GM12878 (cell line): ENCODE data around the gene UTF1. TPM values are rescaled to one million over a fixed set of nuclear protein-coding genes. Genes with fewer than 3 reads are reported as not detected.

Experiments used
- ATAC-seq: fragments of 200-7000 bp; cut with Tn5 transposase; 3 replicates; pipeline ENCODE4 v1.9.1; 2020; ENCODE audit warnings: mild to moderate bottlenecking, moderate library complexity
- BruUV-seq: library from RNA; stranded (reverse); fragments of 400-500 nt; replicated peaks from 2 replicates; lab custom pipeline; 2021; lab: Mats Ljungman, UMichigan
- CTCF ChIA-PET: fragments of 300-600 bp; sonication (Branson Sonifier 250); formaldehyde crosslinking; extraction: SDS; loops from one replicate; lab custom pipeline; 2021; ENCODE audit warnings: inconsistent platforms; lab: Yijun Ruan, JAX
- POLR2A ChIA-PET: fragments of 350-600 bp; formaldehyde crosslinking; extraction: SDS; loops from one replicate; lab custom pipeline; 2021; ENCODE audit warnings: inconsistent platforms; lab: Charles Lee
- RAD21 ChIA-PET: fragments of 300-600 bp; sonication (Branson Sonifier 250); formaldehyde crosslinking; loops from one replicate; lab custom pipeline; 2023; ENCODE audit warnings: antibody characterized with exemption; ENCODE audit not compliant: unreplicated experiment; lab: Charles Lee
- SMC1A ChIA-PET: fragments of 300-600 bp; sonication (Branson Sonifier 250); formaldehyde crosslinking; loops from one replicate; lab custom pipeline; 2023; ENCODE audit not compliant: unreplicated experiment, uncharacterized antibody; lab: Charles Lee
- DNase-seq: peaks from one replicate; pipeline ENCODE4 v3.0.0-alpha.2; 2011; ENCODE audit warnings: low read depth, low spot score
- FAIRE-seq: peaks from 3 replicates; lab custom pipeline; 2011; peaks lifted over from hg19 to GRCh38; lab: Jason Lieb, UNC
- H2AFZ ChIP-seq: 2 replicates; pipeline ENCODE4 v1.6.0; 2011; ENCODE audit warnings: low read depth, low read length, control low read depth; ENCODE audit not compliant: control insufficient read depth
- H3K27ac ChIP-seq: 2 replicates; pipeline ENCODE4 v1.5.1; 2011; ENCODE audit warnings: control low read depth; ENCODE audit not compliant: control insufficient read depth, insufficient read depth
- H3K27me3 ChIP-seq, 2 experiments: replicated peaks in 1 of 2; 2 replicates each; pipeline versions ENCODE4 v1.6.0 to v1.6.1; 2011; ENCODE audit warnings: low read length in 1 of 2; ENCODE audit not compliant: control insufficient read depth in 2 of 2, insufficient read depth in 2 of 2
- H3K36me3 ChIP-seq, 2 experiments: 2 replicates each; pipeline ENCODE4 v1.5.1; 2011; ENCODE audit warnings: low read length in 1 of 2; ENCODE audit not compliant: control insufficient read depth in 2 of 2, insufficient read depth in 2 of 2
- H3K4me1 ChIP-seq: 2 replicates; pipeline ENCODE4 v1.6.1; 2011; ENCODE audit warnings: mild to moderate bottlenecking, low read length, moderate library complexity, mixed read lengths; ENCODE audit not compliant: control insufficient read depth, insufficient read depth
- H3K4me2 ChIP-seq: 2 replicates; pipeline ENCODE4 v1.6.0; 2011; ENCODE audit warnings: control low read depth; ENCODE audit not compliant: control insufficient read depth, insufficient read depth
- H3K4me3 ChIP-seq: fragments of 200-600 bp; sonication (generic); 2 replicates; pipeline ENCODE4 v1.5.1; 2016
- H3K79me2 ChIP-seq: 2 replicates; pipeline ENCODE4 v1.6.0; 2011; ENCODE audit warnings: low read length; ENCODE audit not compliant: control insufficient read depth, insufficient read depth
- H3K9ac ChIP-seq: 2 replicates; pipeline ENCODE4 v1.8.0; 2011; ENCODE audit warnings: low read length, control low read depth, mixed read lengths; ENCODE audit not compliant: control insufficient read depth, insufficient read depth
- H3K9me3 ChIP-seq: replicated peaks from 3 replicates; pipeline ENCODE4 v1.5.1; 2011; ENCODE audit warnings: mild to moderate bottlenecking, low read length; ENCODE audit not compliant: control insufficient read depth, insufficient read depth
- H4K20me1 ChIP-seq: 2 replicates; pipeline ENCODE4 v1.6.0; 2011; ENCODE audit not compliant: control insufficient read depth, insufficient read depth
- BCL11A ChIP-seq: IDR thresholded peaks from 2 replicates; pipeline ENCODE4 v1.6.1; 2011; ENCODE audit warnings: low read depth, low read length
- CHD2 ChIP-seq: IDR thresholded peaks from 2 replicates; pipeline ENCODE4 v1.6.1; 2011; ENCODE audit warnings: low read depth, low read length, improper control_type of control experiment, borderline replicate concordance
- CHD4 ChIP-seq: fragments of 200-600 bp; sonication (generic); IDR thresholded peaks from 2 replicates; pipeline ENCODE4 v1.6.1; 2016; ENCODE audit warnings: mild to moderate bottlenecking
- ESRRA ChIP-seq: IDR thresholded peaks from 2 replicates; pipeline ENCODE4 v1.6.1; 2012; ENCODE audit warnings: mild to moderate bottlenecking, low read length, improper control_type of control experiment
- IKZF2 ChIP-seq, 2 experiments: fragments of 450-650 bp; IDR thresholded peaks; 2 replicates each; pipeline ENCODE4 v1.6.1; 2017; ENCODE audit warnings: mild to moderate bottlenecking in 2 of 2, moderate library complexity in 2 of 2
- KLF5 ChIP-seq: fragments of 450-650 bp; IDR thresholded peaks from 2 replicates; pipeline ENCODE4 v1.6.1; 2014; ENCODE audit warnings: mild to moderate bottlenecking; ENCODE audit not compliant: partially characterized antibody
- LARP7 ChIP-seq: fragments of 450-650 bp; IDR thresholded peaks from 2 replicates; pipeline ENCODE4 v1.6.1; 2017; ENCODE audit warnings: mild to moderate bottlenecking
- MXI1 ChIP-seq: fragments of 150-350 bp; IDR thresholded peaks from 2 replicates; pipeline ENCODE4 v1.6.1; 2011; ENCODE audit warnings: low read depth, mild to moderate bottlenecking, inconsistent platforms, low read length, improper control_type of control experiment
- NFIC ChIP-seq: IDR thresholded peaks from 2 replicates; pipeline ENCODE4 v1.6.1; 2012; ENCODE audit warnings: low read depth, mild to moderate bottlenecking, inconsistent platforms, low read length, moderate library complexity
- NR2C1 ChIP-seq: fragments of 450-650 bp; IDR thresholded peaks from 2 replicates; pipeline ENCODE4 v1.6.1; 2017; ENCODE audit warnings: antibody characterized with exemption, mild to moderate bottlenecking, moderate library complexity
- SPI1 ChIP-seq: IDR thresholded peaks from 2 replicates; pipeline ENCODE4 v1.6.1; 2011; ENCODE audit warnings: low read depth, mild to moderate bottlenecking, low read length, moderate library complexity, borderline replicate concordance; ENCODE audit not compliant: insufficient read depth
- SRF ChIP-seq, 2 experiments: IDR thresholded peaks; 2 replicates each; pipeline ENCODE4 v1.6.1; 2011; ENCODE audit warnings: low read depth in 2 of 2, low read length in 2 of 2, mild to moderate bottlenecking in 1 of 2, moderate library complexity in 1 of 2
- STAT1 ChIP-seq: fragments of 450-650 bp; conservative IDR thresholded peaks from 2 replicates; pipeline ENCODE4 v1.6.1; 2014; ENCODE audit warnings: antibody characterized with exemption, mild to moderate bottlenecking
- SUZ12 ChIP-seq: fragments of 200-600 bp; sonication (generic); IDR thresholded peaks from one replicate; pipeline ENCODE4 v1.6.1; 2018; ENCODE audit warnings: antibody characterized with exemption, mild to moderate bottlenecking; ENCODE audit not compliant: unreplicated experiment
- ZNF207 ChIP-seq: fragments of 450-650 bp; IDR thresholded peaks from 2 replicates; pipeline ENCODE4 v1.6.1; 2014; ENCODE audit warnings: antibody characterized with exemption, mild to moderate bottlenecking, borderline replicate concordance
- WGBS: methylation state at CpG from one replicate; pipeline ENCODE4 v1.1.6; 2016; ENCODE audit warnings: low lambda C conversion rate; ENCODE audit not compliant: insufficient replicate concordance, insufficient coverage; ENCODE audit errors: missing lambda C conversion rate; 5-methylcytosine and 5-hydroxymethylcytosine counted together
- in situ Hi-C: fragments of 300-500 bp; cut with MboI; formaldehyde crosslinking; loops from 9 replicates; pipeline ENCODE4 v1.14.3; 2018; ENCODE audit warnings: mixed read lengths
- intact Hi-C: fragments of 100-400 bp; cut with micrococcal nuclease; formaldehyde crosslinking; loops from one replicate; pipeline ENCODE4 v1.14.2; 2022; ENCODE audit not compliant: unreplicated experiment
- polyA plus RNA-seq, 11 experiments: library from polyadenylated mRNA; depleted of rRNA in 4 of 11; unstranded in 6 of 11; stranded (reverse) in 5 of 11; fragments of >200 nt; fragmentation: Nextera tagmentation in 4 of 11; fragmentation: Illumina TruSeq in 1 of 11; extraction: Ambion mirVana in 4 of 11; extraction: Trizol in 1 of 11; gene quantifications; 1 replicate in 1 of 11; 2 replicates in 10 of 11; pipeline versions ENCODE4 v1.2.1 to v1.2.3, GENCODE V29; 2011 to 2016; ENCODE audit warnings: inconsistent platforms in 2 of 11, missing spikeins in 2 of 11, low read depth in 1 of 11
- total RNA-seq, 4 experiments: library from RNA; depleted of rRNA in 3 of 4; stranded (reverse); fragments of >200 nt in 3 of 4; fragmentation: Illumina TruSeq in 1 of 4; extraction: Trizol in 1 of 4; gene quantifications; 2 replicates each; pipeline versions ENCODE4 v1.2.1 to v1.2.3, GENCODE V29; 2013 to 2021
- TF ChIP-seq, protein P1 (sequence below): fragments of 450-650 bp; IDR thresholded peaks from 2 replicates; pipeline ENCODE4 v1.6.1; 2017; ENCODE audit warnings: mild to moderate bottlenecking, moderate library complexity

Gene UTF1
- total and polyA plus RNA-seq, 10 of the 15 experiments (the other 5 are each of a cell fraction or from before 2014, with no cell fraction given): not detected

DNA sequence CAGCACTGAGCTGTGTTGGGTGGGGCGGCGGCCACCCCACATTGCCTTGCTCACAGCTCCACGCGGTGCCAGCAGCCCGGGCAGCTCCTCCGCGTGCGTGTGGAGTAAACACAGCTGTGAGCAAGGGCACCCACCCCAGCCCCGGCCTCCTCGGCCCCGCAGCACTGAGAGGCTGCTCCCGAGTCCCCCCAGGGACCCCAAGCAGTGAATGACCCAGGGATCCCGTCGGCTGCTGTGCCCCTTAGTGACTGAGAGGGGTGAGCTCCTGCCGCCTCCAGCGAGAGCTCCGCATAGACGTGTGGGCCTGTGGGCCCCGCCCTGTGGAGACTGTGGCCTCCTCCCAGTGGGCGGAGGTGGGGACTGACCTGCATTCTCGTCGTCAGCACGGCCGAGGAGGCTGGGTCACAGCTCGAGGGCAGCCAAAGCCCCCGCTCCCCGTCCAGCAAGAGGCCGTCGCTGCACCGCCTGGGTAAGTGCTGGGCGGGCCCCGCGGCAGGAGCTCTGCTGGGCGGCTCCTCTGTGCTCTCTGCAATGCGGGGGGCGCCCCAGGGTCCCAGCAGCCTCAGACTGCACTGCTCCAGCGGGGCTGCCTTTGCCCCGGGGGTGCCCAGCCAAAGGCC is 29.9 kb upstream of the UTF1 start:
- BruUV-seq: no TSS peak
- in situ Hi-C loops: no loop called here
- Histone ChIP-seq H3K36me3 (no peaks in the 10 kb centered on the region), H2AFZ (no peak overlapping the region), H3K4me1 (no peaks in the 10 kb centered on the region), H3K9ac (no peak overlapping the region), H3K27me3 (no peaks in the 10 kb centered on the region), H3K27ac (no peak overlapping the region), H4K20me1 (no peaks in the 10 kb centered on the region), H3K4me2 (no peak overlapping the region), H3K79me2 (no peaks in the 10 kb centered on the region), H3K9me3 (no peaks in the 10 kb centered on the region), H3K4me3 (no peak overlapping the region)
- ChIA-PET SMC1A (no interaction called here), CTCF (no interaction called here), RAD21 (no interaction called here), POLR2A (no interaction called here)
- no peak for DNase-seq
- WGBS: 56% methylated on average over 28 of the region's 38 CpGs
- no peak for FAIRE-seq
- intact Hi-C loops: no loop called here
- ATAC-seq: no peak
- TF ChIP-seq IKZF2 (IDR thresholded peaks at IDR 0.05): no peak
- TF ChIP-seq BCL11A: no peak
- no peak for TF ChIP-seq NR2C1
- TF ChIP-seq SRF (IDR thresholded peaks at IDR 0.05; ENCODE audit: low read depth in 2 of 2, low read length in 2 of 2): no peak
- no peak for TF ChIP-seq CHD4

DNA sequence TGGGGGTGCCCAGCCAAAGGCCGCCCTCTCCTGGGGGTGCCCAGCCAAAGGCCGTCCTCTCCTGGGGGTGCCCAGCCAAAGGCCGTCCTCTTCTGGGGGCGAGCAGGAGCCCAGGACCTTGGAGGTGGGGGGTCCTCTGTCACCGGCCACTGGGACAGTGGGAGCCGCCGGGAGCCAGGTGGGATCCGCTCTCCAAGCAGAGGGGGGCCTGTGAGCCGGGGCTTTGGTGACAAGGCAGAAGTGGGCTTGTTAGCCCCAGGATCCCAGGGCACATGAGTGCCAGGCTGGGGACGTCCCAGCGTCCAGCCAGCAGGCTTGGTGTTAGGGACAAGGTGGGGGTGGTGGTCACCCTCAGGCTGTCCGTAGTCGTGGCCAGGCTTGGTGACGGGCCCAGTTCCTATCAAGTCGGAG is 29.4 kb upstream of the UTF1 start:
- in situ Hi-C loops: no loop called here
- SMC1A ChIA-PET: no interaction called here
- no peak overlapping the region for H2AFZ ChIP-seq
- H3K27me3 ChIP-seq: no peaks in the 10 kb centered on the region
- DNase-seq: no peak
- ATAC-seq: no peak
- H3K4me3 ChIP-seq: no peak overlapping the region
- RAD21 ChIA-PET: no interaction called here
- H3K9me3 ChIP-seq: no peaks in the 10 kb centered on the region
- H3K36me3 ChIP-seq: no peaks in the 10 kb centered on the region
- no peaks in the 10 kb centered on the region for H4K20me1 ChIP-seq
- H3K79me2 ChIP-seq: no peaks in the 10 kb centered on the region
- CTCF ChIA-PET: no interaction called here
- H3K4me1 ChIP-seq: no peaks in the 10 kb centered on the region
- no peak overlapping the region for H3K4me2 ChIP-seq
- BruUV-seq: no TSS peak
- H3K9ac ChIP-seq: no peak overlapping the region
- H3K27ac ChIP-seq: no peak overlapping the region
- POLR2A ChIA-PET: no interaction called here
- 45% methylated on average over 15 of the region's 15 CpGs for WGBS
- intact Hi-C loops: no loop called here
- no peak for FAIRE-seq
- TF ChIP-seq MXI1: no peak
- no peak for TF ChIP-seq SUZ12
- TF ChIP-seq NFIC: no peak
- no peak for TF ChIP-seq CHD2
- TF ChIP-seq LARP7: no peak
- no peak for TF ChIP-seq SPI1
- TF ChIP-seq, protein P1, sequence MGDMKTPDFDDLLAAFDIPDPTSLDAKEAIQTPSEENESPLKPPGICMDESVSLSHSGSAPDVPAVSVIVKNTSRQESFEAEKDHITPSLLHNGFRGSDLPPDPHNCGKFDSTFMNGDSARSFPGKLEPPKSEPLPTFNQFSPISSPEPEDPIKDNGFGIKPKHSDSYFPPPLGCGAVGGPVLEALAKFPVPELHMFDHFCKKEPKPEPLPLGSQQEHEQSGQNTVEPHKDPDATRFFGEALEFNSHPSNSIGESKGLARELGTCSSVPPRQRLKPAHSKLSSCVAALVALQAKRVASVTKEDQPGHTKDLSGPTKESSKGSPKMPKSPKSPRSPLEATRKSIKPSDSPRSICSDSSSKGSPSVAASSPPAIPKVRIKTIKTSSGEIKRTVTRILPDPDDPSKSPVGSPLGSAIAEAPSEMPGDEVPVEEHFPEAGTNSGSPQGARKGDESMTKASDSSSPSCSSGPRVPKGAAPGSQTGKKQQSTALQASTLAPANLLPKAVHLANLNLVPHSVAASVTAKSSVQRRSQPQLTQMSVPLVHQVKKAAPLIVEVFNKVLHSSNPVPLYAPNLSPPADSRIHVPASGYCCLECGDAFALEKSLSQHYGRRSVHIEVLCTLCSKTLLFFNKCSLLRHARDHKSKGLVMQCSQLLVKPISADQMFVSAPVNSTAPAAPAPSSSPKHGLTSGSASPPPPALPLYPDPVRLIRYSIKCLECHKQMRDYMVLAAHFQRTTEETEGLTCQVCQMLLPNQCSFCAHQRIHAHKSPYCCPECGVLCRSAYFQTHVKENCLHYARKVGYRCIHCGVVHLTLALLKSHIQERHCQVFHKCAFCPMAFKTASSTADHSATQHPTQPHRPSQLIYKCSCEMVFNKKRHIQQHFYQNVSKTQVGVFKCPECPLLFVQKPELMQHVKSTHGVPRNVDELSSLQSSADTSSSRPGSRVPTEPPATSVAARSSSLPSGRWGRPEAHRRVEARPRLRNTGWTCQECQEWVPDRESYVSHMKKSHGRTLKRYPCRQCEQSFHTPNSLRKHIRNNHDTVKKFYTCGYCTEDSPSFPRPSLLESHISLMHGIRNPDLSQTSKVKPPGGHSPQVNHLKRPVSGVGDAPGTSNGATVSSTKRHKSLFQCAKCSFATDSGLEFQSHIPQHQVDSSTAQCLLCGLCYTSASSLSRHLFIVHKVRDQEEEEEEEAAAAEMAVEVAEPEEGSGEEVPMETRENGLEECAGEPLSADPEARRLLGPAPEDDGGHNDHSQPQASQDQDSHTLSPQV: no peak
- no peak for TF ChIP-seq ESRRA
- TF ChIP-seq KLF5: no peak
- no peak for TF ChIP-seq STAT1
- no peak for TF ChIP-seq ZNF207
